GM18519 (cell line): Measurements from ENCODE around the gene FGG.

ENCODE experiments used
- ATAC-seq: cut with Tn5 transposase; IDR thresholded peaks from one replicate; pipeline ENCODE4 v1.9.1; 2021; ENCODE audit warnings: mild to moderate bottlenecking, moderate library complexity; ENCODE audit not compliant: unreplicated experiment, low FRiP score

The FGG gene

DNA sequence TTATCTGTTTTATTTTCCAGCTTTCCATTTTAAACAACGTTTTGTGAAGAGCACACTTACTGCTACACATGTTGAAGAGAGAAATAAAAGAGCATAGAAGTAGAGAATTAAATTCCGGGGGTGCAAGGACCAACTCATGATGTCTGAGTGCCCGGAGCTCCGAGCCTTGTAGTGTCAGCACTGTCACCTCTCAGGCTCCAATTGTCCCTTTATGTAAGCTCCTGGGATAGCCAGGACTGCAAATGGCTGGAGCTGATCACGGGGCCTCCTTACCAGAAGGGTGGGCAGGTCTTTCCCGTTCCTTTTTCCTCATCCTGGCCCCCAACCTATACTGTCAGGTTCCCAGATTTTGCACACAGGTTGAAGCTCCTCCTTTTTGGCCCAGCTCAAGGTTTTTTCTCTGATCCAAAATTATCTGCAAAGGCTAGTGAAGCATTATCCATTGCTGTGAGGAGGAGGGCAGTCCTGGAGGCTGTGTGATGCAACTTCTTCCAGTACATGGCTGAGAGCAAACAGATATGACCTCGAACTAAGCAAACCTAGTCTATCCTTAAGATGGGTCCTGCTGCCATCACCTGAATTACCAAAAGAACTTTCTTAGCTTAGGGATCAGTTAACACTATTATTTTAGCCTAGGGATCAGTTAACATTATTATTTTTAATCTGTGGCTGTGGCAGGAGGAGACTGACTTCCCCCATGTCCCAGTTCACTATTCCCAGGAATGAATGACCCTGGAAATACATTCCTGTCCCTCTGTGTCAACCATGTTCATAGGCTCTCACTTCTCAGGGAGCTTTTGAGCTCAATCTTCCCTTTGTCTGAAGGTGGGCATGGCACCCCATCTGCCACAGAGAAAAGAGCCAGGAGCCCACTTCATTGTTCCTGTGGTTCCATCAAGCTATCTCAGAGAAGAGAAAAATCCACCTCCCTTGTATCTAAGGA lies at the start of gene FGG:
Gene FGG (minus strand): TSS at position 185 of the 943 bp plus-strand sequence. CDS start 47 bp downstream, at position 138.
- ATAC-seq = no peak

DNA sequence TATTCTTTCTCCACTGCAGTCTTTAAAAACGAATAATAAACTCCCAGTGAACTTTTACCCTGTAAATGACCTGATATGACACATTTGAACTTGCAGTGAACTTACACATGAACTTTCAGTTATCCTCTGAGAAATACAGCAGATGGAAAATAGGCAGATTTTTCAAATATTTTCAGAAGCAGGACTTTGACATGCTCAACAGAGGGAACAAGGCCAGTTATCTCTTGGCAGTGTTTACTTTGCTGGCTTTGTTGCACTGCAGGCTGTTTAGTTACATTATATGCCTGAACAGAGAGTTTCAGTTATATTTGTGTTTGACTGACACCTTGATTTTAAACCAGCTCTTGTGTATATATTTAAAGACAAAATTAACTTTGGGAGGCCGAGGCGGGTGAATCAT lies 47.6 kb upstream of the FGG start:
- ATAC-seq = no peak

DNA sequence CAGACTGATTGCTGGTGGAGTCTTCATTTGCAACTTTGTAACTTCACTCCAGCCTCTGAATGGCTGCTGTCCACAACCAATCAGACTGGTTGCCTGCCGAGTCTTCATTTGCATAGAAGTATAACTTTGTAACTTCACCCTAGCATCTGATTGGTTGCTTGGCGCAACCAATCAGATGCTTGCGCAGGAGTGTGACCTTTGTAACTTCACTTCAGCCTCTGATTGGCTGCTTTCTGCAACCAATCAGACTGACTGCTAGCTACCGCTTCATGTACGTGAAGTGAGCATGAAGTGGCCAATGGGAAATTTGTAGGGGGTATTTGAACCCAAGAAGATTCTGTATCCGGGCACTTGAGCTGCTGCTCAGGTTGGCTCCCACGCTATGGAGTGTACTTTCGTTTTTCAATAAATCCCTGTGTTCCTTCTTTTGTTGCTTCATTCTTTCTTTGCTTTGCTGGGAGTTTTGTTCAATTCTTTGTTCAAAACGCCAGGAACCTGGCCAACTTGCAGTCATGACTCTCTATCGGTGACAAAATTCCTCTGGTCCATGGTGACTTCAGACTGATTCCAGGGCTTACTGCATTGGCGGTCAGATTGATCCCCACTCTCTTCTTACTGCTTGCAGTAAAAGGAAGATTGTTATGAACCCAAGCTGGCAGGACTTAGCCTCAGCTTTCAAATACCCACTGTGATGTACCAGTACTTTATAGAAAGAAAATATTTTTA lies 46.4 kb upstream of the FGG start:
- no peak for ATAC-seq

DNA sequence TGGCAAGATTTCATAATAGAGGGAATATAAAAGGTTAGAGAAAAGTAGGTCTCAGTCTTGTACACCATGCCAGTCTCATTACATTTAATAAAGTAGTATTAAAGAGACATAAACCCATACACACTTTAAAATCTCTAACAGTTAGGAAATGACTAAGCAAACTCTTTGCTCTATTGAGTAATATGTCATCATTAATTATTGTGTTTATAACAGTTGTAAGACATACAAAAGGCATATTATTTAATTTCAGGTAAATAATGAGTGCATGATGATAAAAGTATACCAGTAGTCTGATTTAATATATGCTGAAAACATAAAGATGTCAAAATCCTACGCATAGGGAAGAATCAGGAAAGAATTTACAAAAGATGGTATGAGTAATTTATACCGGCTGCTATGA lies 31.0 kb upstream of the FGG start:
- no peak for ATAC-seq

DNA sequence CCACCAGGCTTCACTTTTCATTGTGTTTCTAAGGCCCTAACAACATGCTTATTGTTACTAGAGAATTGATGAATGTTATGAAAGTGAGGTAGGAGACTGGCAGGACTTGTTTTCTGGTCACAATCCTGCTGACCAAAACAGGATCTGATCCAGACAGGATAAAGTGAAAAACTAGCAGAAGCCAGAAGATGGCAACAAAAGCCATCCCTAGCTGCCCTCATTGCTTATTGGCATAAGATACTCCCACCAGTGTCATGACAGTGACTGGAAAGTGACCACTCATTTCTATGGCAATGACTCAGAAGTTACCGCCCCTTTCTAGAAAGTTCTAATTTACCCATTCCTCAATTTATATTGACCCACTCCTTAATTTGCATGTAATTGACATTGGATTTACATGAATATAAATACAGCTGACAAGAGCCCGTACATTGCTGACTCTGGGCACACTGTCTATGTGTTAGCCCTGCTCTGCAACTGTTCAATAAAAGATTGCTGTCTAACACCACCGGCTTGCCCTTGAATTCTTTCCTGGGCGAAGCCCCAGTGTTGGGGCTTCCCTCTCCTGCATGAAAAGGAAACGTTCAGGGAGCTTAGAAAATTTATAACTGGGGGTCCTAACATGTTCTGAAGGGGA lies 30.0 kb upstream of the FGG start:
- no peak for ATAC-seq

DNA sequence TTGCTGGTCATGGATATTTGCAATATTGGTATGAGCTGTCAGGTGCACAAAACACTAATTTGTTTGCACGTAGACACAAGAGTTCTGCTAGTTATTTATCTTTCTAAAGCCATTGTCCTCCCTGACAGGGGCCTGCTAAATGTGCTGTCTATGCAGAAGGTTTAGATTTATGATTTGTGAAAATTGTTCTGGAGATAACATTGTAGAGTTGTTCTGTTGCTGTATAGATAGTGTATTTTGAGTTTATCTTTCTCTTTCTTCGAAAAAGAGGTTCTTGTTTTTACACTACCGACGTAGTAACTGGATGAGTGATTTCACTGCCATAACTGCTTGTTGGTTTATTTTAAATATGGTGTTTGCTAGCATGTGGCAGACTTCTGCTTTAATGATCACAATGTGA lies 28.5 kb upstream of the FGG start:
- ATAC-seq = no peak

DNA sequence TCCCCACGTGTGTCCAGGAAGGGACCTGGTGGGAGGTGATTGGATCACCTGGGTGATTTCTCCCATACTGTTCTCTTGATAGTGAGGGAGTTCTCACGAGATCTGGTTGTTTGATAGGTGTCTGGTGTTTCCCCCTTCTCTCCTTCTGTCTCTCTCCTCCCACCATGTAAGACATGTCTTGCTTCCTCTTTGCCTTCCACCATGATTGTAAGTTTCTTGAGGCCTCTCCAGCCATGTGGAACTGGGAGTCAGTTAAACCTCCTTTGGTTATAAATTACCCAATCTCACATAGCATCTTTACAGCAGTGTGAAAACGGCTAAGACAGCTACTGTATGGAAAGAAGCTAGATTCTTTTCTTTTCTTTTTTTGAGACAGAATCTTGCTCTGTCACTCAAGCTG lies 21.6 kb upstream of the FGG start:
- no peak for ATAC-seq

DNA sequence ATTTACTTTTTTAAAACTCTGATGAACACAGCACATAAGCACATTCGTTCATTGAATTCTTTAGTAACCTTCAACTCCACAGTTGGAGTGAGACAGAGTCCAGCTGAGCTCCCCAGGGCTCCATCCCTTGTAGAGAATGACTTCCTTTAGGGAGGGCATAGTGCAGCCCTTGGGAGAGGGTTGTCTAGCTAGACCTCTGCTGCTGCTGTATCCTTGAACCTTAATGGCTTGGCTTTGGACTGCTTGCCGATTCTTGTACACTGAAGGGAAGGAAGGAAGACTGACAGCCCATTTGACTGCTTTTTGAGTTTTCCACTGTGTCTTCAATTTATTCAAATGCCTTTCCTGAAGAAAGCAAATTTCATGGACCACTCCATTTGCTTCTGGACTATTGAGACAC lies 19.4 kb upstream of the FGG start:
- no peak for ATAC-seq

DNA sequence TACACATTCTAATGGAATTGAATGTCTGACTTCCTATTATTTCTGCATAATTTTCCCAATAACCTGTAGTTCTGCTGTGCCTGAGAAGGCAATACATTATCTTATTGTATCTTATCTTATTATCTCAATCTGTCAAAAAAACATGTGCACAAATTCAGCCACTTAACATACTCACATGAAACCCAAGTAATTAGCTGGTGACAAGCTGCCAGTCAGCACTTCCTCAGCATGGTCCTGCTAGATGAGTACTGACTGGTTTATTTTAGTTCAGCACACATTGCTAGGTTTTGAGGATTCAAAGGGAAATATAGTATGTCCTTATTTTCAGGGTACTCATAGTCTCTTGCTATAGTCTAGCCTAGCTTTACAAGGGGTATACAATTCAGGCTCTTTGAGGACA lies 17.9 kb upstream of the FGG start:
- no peak for ATAC-seq

DNA sequence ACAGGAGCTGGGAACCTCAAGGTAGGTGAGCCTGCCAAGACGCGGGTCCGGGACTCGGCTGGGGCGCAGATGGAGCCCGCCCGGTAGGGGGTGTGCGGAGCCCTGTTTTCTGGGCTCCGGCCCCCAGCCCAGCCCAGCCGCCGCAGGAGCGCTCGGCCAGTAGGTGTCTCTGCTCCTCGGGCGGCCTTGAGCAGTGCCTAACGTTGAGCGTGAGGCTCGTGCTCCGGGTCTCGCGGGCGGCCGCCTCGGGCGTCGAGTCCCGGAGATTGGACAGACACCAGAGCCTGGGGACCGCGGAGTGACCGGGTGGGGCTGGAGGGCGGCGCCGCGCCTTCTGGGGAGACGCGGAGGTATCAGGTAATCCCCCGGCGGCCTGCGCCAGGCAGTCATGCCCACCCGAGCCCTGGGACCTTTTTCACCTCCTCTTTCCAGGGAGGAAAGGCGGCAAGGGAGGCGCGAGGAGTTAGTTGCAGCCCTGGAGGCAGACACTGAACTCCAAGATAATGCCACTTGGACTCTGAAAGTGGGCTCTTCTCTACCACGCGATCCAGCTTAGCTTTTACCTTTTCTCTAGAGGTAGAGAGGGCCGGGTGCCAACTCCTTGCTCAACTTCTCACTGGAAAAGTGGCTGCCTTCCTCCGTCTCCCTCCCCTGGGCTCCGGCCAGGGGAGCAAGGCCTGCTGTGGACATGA lies 14.5 kb upstream of the FGG start:
- ATAC-seq = peak; percentile 88

DNA sequence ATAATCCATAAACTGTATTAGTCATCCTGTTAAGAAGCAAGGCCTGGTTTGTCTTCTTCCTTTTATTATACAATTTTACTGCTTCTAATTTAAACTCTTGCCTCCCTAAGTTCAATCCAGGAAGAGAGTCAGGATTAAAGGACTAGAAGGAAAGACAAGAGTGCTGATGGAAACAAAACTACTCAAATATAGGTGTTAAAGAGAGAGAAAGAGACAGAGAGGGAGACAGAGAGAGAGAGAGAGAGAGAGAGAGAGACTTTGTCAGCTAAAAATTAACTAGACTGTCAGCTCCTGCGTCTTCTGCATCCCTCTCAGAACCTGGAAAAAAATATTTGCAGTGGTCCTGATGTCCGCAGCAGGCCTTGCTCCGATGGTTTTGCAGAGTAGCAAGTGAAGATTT lies 13.5 kb upstream of the FGG start:
- ATAC-seq = no peak

DNA sequence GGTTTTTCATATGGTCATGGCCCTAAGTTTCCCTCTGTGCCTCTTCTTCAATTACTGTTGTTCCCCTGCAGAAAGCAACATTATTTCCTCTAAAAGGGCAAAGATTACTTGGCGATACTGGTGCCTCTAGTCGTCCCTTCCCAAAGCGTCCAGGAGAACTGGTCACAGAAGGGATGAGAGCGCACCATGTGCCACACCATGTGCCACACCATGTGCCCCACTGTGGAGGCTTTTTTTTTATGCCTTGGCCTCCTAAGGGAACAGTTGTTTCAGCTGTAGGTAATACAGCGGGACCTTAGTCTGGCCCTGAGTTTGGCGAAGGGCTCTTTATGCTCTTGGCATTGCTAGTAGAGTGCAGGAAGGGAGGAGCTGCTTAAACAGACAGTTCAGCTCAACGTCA lies 11.5 kb upstream of the FGG start:
- no peak for ATAC-seq

DNA sequence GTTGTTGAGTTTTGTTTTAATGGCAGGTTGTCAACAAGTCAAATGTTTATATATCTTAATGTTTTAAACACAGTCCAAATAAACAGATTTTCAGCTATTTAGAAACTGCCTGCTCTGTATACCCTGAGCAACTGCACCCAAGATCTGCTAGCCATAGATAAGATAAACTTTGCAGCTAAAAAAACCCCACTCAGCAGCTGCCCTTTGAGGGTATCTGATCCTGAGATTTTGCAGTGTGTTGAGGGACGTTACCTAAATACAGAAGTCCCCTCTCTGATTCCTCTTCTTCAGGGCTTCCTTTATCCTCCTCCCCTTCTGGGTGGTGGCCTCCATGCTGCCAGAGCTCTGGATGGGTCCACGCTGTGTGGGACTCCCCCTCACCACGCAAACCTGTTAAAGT lies 11.0 kb upstream of the FGG start:
- no peak for ATAC-seq

DNA sequence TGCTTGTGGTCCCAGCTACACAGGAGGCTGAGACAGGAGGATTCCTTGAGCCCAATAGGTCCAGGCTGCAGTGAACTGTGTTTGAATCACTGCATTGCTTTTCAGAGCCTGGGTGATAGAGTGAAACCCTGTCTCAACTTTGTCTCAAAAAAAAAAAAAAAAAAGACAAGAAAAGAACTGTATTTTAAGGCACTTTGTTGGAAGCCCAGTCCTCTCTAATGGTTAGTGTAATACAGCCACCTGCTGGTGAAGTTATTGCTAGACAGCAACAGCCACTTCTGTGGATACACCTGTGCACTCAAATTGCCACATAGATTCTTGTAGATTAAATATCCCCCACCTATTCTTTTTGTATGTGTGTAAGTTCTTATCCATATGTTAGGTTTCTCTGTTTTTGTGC lies 10.1 kb upstream of the FGG start:
- peak; percentile 39 for ATAC-seq

DNA sequence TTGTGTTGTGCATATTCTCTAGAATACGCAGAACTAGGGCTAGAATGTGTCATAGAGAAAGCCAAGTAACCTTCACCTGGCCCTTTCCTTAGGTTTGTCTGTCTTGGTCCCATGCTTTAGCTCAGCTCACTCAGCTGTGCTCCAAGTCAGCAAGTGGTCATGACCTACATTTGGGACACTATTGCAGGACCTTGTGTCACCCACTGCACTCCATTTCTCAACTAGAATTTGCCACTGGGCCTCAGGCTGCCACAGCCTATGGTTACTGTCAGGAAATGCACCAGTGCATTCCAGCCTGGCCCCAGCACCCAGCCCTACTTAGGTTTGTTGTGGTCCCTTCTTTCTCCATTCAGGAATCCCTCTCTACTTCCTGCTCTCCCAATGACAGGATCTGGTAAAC lies 7.7 kb upstream of the FGG start:
- ATAC-seq = no peak

DNA sequence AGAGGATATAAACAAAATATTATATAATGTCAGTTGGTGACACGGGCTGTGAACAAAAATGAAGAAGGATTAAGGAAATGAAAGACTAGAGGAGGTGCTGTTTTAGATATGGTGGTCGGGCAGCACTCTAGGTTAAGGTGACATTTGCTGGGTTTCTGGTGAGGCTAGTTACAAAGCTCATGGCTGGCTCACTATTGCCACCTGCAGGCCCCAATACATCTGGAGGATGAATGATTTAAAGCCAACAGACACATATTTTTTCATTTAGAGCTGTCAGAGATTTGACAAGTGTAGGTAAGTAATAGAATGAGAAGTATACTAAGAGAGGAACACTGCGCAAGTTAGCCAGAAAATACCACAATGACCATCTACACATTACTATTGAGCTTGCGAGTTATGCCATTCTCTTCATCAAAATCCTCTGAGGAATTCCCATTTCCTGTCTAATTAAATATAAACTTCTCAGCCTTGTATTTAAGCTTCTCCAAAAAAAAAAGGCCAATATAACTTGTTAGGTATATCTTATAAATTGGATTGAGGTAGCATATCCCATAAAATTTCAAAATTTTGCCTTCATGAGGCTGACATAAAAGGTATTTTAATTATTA lies 6.4 kb upstream of the FGG start:
- ATAC-seq = peak; percentile 62

DNA sequence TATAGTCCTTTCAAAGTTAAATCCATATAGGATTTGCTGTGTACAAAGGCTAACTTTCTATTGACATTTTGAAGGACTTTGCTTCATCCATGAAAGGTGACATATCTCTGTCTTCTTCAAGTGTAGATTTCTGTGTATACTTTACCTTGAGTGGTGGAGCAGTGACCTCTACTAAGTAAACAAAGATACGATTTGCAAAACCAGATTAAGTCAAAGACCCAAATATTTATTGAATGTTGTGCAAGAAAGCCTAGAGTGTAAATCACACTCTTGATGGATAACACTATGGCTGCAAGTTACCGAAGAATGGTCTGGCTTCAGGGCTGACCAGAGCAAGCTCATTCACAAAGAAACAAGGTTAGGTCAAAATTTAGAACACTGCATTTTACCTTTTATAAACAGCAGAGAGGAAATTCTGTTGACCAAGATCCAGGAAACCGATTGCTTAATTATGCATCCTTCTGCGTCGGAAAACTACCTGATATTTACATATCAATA lies 5.4 kb upstream of the FGG start:
- no peak for ATAC-seq

DNA sequence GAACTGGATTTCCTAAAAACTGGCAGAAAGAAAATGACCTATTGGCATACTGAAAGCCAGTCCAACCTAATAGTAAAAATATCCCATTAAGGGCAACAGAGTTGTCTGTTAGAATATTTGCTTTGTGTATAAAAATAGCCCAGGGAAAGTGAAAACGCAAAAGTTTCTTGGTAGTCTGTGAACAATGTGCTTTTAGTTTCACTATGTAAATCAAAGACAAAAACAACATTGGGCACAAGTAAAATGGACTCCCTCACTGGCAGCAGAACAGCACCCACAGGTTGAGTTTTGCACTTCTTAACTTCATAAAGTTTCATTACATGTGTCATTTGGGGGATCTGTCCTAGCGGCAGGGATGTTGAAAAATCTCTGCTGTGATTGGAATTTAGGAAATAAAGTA lies 4.3 kb upstream of the FGG start:
- ATAC-seq = peak; percentile 91

DNA sequence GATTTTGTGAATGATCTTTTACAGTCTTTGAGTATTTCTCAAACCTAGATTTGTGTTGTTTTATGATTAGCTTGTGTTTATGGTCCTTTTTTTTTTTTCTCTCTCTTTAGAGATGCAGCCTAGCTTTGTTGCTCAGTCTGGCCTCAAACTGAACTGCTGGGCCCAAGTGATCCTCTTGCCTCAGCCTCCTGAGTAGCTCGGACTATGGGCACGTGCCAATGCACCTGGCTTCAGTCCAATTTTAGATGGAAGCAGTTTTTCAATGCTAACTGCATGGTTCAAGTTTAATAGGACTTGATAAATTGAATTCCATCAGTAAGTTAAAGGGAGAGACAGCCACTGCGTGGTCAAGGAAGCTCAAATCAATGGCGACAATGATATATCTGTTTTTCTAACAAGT lies 3.8 kb upstream of the FGG start:
- no peak for ATAC-seq

DNA sequence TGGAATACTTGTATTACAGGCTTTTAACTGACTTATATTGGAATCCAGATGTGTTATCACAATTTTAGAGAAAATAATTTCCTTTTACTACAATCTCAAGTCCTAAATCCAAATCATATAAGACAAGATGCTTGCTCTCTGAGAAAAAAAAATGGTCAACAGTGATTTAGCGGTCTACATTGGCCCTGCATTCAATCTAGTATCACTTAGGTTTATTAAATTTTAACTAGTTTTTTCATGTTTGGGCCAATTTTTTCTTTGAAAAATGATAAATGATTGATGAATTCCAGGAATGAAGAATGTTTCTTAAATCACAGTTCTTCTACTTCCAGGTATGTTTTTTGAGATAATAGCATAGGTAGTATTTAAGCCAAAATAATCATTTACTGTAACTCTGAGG lies 2.8 kb upstream of the FGG start:
- ATAC-seq = no peak
